Measurements from ENCODE around the gene INO80C. TPM values are rescaled to one million over a fixed set of nuclear protein-coding genes. Genes with fewer than 3 reads are reported as not detected.

INO80C gene
- total and polyA plus RNA-seq, 2 of the 4 experiments (the other 2 are of a cell fraction): 5.6 to 17.1 TPM

- CTCF ChIA-PET: no interaction called here
- H3K23ac ChIP-seq (ENCODE audit: low read depth, low read length): no peak overlapping the region
- H3K18ac ChIP-seq (ENCODE audit: low read depth, low read length): no peak overlapping the region
- no peak overlapping the region for H2AK9ac ChIP-seq (replicated peaks; ENCODE audit: low read depth, low read length, poor library complexity)
- H4K8ac ChIP-seq (ENCODE audit: low read depth in 2 of 2, low read length in 2 of 2): no peak overlapping the region
- no peak overlapping the region for H3K4me3 ChIP-seq (ENCODE audit: insufficient read depth, low read depth, low read length)
- H3K79me1 ChIP-seq (ENCODE audit: low read depth in 1 of 2, low read length in 2 of 2): no peaks in the 10 kb centered on the region; a peak in 1 of 4 replicates
- no peak overlapping the region for H3K4me2 ChIP-seq (ENCODE audit: low read depth, low read length)
- POLR2A ChIA-PET (ENCODE audit: unreplicated experiment): no interaction called here
- in situ Hi-C loops (cut with MboI; ENCODE audit: low sequenced_read_pairs) (no loop called here), intact Hi-C loops (cut with micrococcal nuclease) (no loop called here), dilution Hi-C loops (cut with HindIII; ENCODE audit: low sequenced_read_pairs, unreplicated experiment) (no loop called here)
- H4K91ac ChIP-seq (ENCODE audit: insufficient read depth, low read depth, low read length): no peak overlapping the region
- no peak overlapping the region for H3K56ac ChIP-seq (ENCODE audit: extremely low read depth, insufficient read depth, low read length)
- H2BK120ac ChIP-seq (ENCODE audit: low read depth, low read length): no peak overlapping the region
- peaks cover 11% of the 10 kb centered on the region; the same call in 1 of the 2 replicates for H3K9me1 ChIP-seq (ENCODE audit: insufficient read depth, low read length)
- no peaks in the 10 kb centered on the region for H3K9me3 ChIP-seq (ENCODE audit: control insufficient read depth, insufficient read depth, low read length)
- H3K27ac ChIP-seq (ENCODE audit: insufficient read depth, low read length): no peak overlapping the region
- H4K20me1 ChIP-seq (ENCODE audit: insufficient read depth, low read length): no peaks in the 10 kb centered on the region
- H2BK5ac ChIP-seq (ENCODE audit: low read depth, low read length, poor library complexity, severe bottlenecking): no peak overlapping the region
- H3K27me3 ChIP-seq (ENCODE audit: control insufficient read depth, insufficient read depth, low read length): no peaks in the 10 kb centered on the region
- no peak overlapping the region for H2BK20ac ChIP-seq (ENCODE audit: low read depth, low read length)
- no peak for ATAC-seq (ENCODE audit: low read depth)
- TF ChIP-seq CEBPB (IDR thresholded peaks at IDR 0.05; ENCODE audit: low read depth, low read length) (no peak), CHD1 (IDR thresholded peaks at IDR 0.05; ENCODE audit: low read depth, low read length) (no peak), RCOR1 (IDR thresholded peaks at IDR 0.05; ENCODE audit: insufficient replicate concordance, low read length) (no peak), FOS (IDR thresholded peaks at IDR 0.05; ENCODE audit: low read depth, low read length) (no peak), NFE2L2 (IDR thresholded peaks at IDR 0.05; ENCODE audit: low read depth, low read length) (no peak), RFX5 (IDR thresholded peaks at IDR 0.05; ENCODE audit: low read depth, low read length) (no peak), MAZ (IDR thresholded peaks at IDR 0.05; ENCODE audit: borderline replicate concordance, low read depth, low read length) (no peak), ELK1 (IDR thresholded peaks at IDR 0.05; ENCODE audit: borderline replicate concordance, low read depth, low read length) (no peak), POLR2A (IDR thresholded peaks at IDR 0.05; ENCODE audit: low read depth, low read length) (no peak), MAFK (IDR thresholded peaks at IDR 0.05; ENCODE audit: low read depth, low read length) (no peak)
- TF ChIP-seq, protein P1, sequence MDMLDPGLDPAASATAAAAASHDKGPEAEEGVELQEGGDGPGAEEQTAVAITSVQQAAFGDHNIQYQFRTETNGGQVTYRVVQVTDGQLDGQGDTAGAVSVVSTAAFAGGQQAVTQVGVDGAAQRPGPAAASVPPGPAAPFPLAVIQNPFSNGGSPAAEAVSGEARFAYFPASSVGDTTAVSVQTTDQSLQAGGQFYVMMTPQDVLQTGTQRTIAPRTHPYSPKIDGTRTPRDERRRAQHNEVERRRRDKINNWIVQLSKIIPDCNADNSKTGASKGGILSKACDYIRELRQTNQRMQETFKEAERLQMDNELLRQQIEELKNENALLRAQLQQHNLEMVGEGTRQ (IDR thresholded peaks at IDR 0.05; ENCODE audit: low read depth, low read length): no peak
- no peak overlapping the region for H2AK5ac ChIP-seq (ENCODE audit: low read depth, low read length)
- no peak overlapping the region for H3K14ac ChIP-seq (replicated peaks; ENCODE audit: low read depth, low read length)
- no peak overlapping the region for H3K4ac ChIP-seq (ENCODE audit: low read depth, low read length)
- no CpG with 5 or more reads among the region's 1 CpG for WGBS, 2 experiments (ENCODE audit: extremely low coverage in 2 of 2, insufficient read length in 1 of 2)
- no peak overlapping the region for H2AFZ ChIP-seq (replicated peaks; ENCODE audit: low read length, poor library complexity)
- peaks cover 5% of the 10 kb centered on the region for H3K4me1 ChIP-seq (ENCODE audit: control insufficient read depth, insufficient read depth, low read length)
- no peak overlapping the region for H4K5ac ChIP-seq (ENCODE audit: low read depth, low read length)
- no peaks in the 10 kb centered on the region for H3K36me3 ChIP-seq (ENCODE audit: control insufficient read depth, insufficient read depth, low read length)
- H2BK15ac ChIP-seq (ENCODE audit: low read depth, low read length): no peak overlapping the region
- no peak overlapping the region for H3K9ac ChIP-seq (ENCODE audit: low read depth, low read length)
- DNase-seq: no peak
- BruUV-seq (replicated peaks): no TSS peak
Observed at GRCh38 chr18:35474884-35475283, 22.9 kb downstream of the INO80C start.

Measured in IMR-90 (cell line).